GM18505 (cell line): ENCODE measurements around the gene COLQ.

Experiments used
- ATAC-seq: cut with Tn5 transposase; IDR thresholded peaks from one replicate; pipeline ENCODE4 v1.9.1; 2021; ENCODE audit not compliant: unreplicated experiment
- POLR2A ChIP-seq: IDR thresholded peaks from 4 replicates; pipeline ENCODE4 v1.6.1; 2011; ENCODE audit warnings: borderline replicate concordance; ENCODE audit not compliant: insufficient read depth, insufficient read length; ENCODE audit errors: extremely low read depth

Gene COLQ

GRCh38 chr3:15401936-15402335 lies 119.6 kb downstream of the COLQ start:
- ATAC-seq: no peak
- no peak for TF ChIP-seq POLR2A
